HG03575 (cell line): ENCODE results near the gene BLNK.

Experiments used
- ATAC-seq: cut with Tn5 transposase; IDR thresholded peaks from one replicate; pipeline ENCODE4 v1.9.1; 2021; ENCODE audit not compliant: unreplicated experiment, insufficient number of reproducible peaks, low FRiP score; ENCODE audit errors: extremely low read depth

Gene BLNK

GRCh38 chr10:96267234-96267705 is 4.1 kb downstream of the BLNK start:
- ATAC-seq = no peak

DNA sequence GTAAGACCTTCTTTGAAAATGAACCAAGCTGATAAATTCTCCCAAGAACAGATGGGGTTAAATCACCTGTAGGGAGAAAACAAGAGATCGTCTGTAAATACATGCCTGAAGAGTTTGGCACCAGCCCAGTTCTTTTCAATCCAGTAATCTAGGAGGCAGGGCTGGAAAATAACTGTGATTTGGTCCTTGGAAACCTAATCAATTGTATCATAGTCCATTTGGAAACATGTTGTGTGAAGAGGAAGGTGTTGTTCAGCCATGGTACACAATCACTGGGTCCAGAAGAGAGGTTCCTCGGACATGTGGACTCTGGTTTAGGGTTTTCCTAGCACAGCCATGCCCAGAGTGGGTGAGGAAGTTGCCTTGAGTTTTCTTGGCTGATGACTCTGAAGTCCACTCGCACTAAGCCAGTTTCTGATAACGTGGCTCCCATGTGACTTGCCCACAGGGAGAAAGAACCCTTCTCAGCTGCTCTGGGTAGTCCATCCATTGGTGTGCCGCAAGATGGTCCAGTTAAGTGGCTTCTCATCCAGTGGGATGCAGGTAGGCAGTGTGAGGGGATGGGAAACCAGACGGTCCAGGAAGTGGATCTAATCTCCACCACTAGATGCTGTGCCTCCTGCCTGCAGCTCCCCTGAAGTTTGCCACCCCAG is 5.1 kb downstream of the BLNK start:
- no peak for ATAC-seq

- no peak for ATAC-seq
These were observed 6.4 kb downstream of the BLNK start for GRCh38 chr10:96264938-96265337.

- ATAC-seq = no peak
These were observed 7.7 kb downstream of the BLNK start for GRCh38 chr10:96263669-96264068.

- ATAC-seq = no peak
These were observed 8.2 kb downstream of the BLNK start for GRCh38 chr10:96263176-96263575.

- ATAC-seq = no peak
These were observed 9.4 kb downstream of the BLNK start for GRCh38 chr10:96261930-96262329.

- ATAC-seq = no peak
These were observed 10.2 kb downstream of the BLNK start for GRCh38 chr10:96261132-96261531.

- ATAC-seq = no peak
These were observed 11.4 kb downstream of the BLNK start for GRCh38 chr10:96260014-96260413.

DNA sequence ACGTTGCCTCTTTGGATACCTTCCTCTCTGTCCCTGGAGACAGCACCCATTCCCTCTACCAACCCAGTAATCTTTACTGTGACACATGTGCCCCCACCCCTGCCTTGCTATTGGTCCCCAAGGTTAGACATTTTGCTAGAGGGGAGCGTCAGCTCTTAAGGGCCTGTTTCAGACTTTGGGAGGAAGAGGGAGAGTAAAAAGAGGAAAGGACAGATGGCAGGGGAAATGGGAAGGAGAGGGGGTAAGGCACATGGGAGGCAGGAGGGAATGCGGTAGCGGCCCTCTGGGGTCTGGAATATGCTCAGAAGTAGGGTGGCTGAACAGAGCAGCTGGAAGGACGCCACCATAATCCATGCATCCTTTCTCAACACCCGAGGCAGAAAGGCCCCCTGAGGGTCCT is 12.2 kb downstream of the BLNK start:
- no peak for ATAC-seq

DNA sequence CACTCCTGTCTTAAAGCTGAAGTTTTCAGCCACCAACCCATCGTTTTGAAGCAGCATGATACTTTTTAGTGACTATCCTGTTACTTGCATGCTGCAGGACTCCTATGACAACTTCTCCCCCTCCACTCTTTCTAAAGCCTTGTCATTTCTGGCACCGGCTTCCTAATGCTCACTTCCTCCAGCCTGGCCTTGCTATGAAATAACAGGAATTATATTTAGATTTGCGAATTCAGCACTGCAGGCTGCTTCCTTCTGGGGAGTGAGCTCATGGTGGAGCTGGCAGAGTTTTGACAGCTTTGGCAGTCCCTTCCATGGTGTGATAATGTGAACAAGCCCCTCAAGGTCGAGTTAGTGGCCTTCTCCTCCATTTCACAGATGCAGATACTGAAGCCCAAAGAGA is 13.4 kb downstream of the BLNK start:
- no peak for ATAC-seq

GRCh38 chr10:96255549-96256333 is 15.6 kb downstream of the BLNK start:
- ATAC-seq = no peak

DNA sequence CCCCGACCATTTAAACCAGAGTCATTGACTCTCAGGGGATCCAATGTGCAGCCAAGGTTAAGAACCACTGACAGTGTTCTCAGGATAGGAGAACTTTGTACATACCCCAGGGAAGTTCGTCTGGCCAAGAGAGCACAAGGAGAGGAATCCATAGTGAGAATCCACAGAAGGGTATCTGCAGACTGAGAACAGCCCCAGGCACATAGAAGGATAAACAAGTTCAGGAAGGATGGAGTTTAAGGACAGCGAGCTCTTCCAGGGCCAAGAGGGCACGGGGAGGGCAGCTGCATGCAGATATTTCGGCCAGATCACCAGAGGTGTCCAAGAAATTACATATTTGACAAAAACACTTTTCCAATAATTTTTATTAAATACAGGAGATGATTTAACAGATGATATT is 16.4 kb downstream of the BLNK start:
- no peak for ATAC-seq

- ATAC-seq = no peak
These were observed 18.6 kb downstream of the BLNK start for GRCh38 chr10:96252730-96253129.

- ATAC-seq = no peak
These were observed 21.0 kb downstream of the BLNK start for GRCh38 chr10:96250349-96250748.

- ATAC-seq = no peak
These were observed 22.1 kb downstream of the BLNK start for GRCh38 chr10:96249264-96249663.

GRCh38 chr10:96244354-96244753 is 27.0 kb downstream of the BLNK start:
- peak; percentile 76 for ATAC-seq

- no peak for ATAC-seq
These were observed 28.1 kb downstream of the BLNK start for GRCh38 chr10:96243296-96243695.

- ATAC-seq = no peak
These were observed 28.5 kb downstream of the BLNK start for GRCh38 chr10:96242822-96243221.

- no peak for ATAC-seq
These were observed 32.4 kb downstream of the BLNK start for GRCh38 chr10:96238646-96239623.
